Measurements from ENCODE around the gene GBX1. TPM values are rescaled to one million over a fixed set of nuclear protein-coding genes. Genes with fewer than 3 reads are reported as not detected.

GBX1 gene
- polyA plus RNA-seq, 1 donor (not counting 4 experiments of a cell fraction or from before 2014, with no cell fraction given), result not detected

DNA sequence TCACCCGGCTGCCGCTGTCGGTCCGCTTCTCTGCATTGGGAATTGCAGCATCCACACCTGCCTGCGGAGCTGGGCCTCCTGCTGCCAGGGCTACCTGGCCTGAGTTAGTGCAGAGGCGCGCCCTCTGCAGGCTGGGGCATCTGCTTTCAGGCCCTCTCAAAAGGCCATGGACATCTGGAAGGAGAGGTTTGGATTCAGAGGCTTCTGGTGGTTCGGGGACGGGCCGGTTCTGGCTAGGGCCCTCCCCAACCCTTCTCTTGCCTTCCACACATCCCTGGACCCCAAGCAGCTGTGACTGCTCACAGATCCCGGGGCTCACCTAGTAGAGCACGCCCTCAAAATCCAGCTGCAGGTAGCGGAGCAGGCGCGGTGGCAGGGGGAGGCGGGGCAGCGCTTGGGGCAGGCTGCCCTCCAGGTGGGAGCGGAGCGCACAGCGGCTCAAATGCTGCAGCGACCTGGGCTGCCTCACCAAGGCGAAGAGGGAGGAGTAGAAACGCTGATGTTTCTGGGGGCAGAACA lies 8.4 kb upstream of the GBX1 start:
- TF ChIP-seq, protein P1, sequence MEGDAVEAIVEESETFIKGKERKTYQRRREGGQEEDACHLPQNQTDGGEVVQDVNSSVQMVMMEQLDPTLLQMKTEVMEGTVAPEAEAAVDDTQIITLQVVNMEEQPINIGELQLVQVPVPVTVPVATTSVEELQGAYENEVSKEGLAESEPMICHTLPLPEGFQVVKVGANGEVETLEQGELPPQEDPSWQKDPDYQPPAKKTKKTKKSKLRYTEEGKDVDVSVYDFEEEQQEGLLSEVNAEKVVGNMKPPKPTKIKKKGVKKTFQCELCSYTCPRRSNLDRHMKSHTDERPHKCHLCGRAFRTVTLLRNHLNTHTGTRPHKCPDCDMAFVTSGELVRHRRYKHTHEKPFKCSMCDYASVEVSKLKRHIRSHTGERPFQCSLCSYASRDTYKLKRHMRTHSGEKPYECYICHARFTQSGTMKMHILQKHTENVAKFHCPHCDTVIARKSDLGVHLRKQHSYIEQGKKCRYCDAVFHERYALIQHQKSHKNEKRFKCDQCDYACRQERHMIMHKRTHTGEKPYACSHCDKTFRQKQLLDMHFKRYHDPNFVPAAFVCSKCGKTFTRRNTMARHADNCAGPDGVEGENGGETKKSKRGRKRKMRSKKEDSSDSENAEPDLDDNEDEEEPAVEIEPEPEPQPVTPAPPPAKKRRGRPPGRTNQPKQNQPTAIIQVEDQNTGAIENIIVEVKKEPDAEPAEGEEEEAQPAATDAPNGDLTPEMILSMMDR (optimal IDR thresholded peaks at IDR 0.05 in 1 of 3, IDR thresholded peaks at IDR 0.05 in 1 of 3, conservative IDR thresholded peaks at IDR 0.05 in 1 of 3; ENCODE audit: extremely low read depth in 1 of 3, insufficient read depth in 2 of 3, low read length in 3 of 3), result peak; percentile 15 to 42 (median 25)
- TF ChIP-seq EZH2 (IDR thresholded peaks at IDR 0.05; ENCODE audit: low read length), result no peak
- FAIRE-seq (no peak), DNase-seq (ENCODE audit: low read depth, low spot score) (no peak)
- Histone ChIP-seq H3K27ac (ENCODE audit: control insufficient read depth, insufficient read depth, low read length) (no peak overlapping the region), H3K79me2 (ENCODE audit: control insufficient read depth, insufficient read depth, low read length) (no peaks in the 10 kb centered on the region), H3K9me3 (ENCODE audit: control insufficient read depth, low read depth, low read length) (no peaks in the 10 kb centered on the region), H3K4me2 (ENCODE audit: control insufficient read depth, extremely low read depth, insufficient read depth, low read depth, low read length) (no peak overlapping the region), H3K36me3 (ENCODE audit: control insufficient read depth in 2 of 2, extremely low read depth in 1 of 2, insufficient read depth in 2 of 2, low read length in 2 of 2) (no peaks in the 10 kb centered on the region), H3K9me1 (ENCODE audit: control insufficient read depth, extremely low read depth, insufficient read depth, low read length) (no peaks in the 10 kb centered on the region), H2AFZ (ENCODE audit: control insufficient read depth, low read length) (no peak overlapping the region), H4K20me1 (ENCODE audit: control insufficient read depth, extremely low read depth, insufficient read depth, low read length) (no peaks in the 10 kb centered on the region), H3K4me3 (ENCODE audit: control insufficient read depth in 2 of 3, extremely low read depth in 1 of 3, insufficient read depth in 2 of 3, low read depth in 1 of 3, low read length in 3 of 3) (peak overlapping the region in 1 of 3 experiments; percentile 24), H3K27me3 (ENCODE audit: control insufficient read depth, extremely low read depth, insufficient read depth, low read length) (peaks cover 31% of the 10 kb centered on the region), H3K4me1 (ENCODE audit: control insufficient read depth, extremely low read depth, insufficient read depth, low read length) (no peaks in the 10 kb centered on the region), H3K9ac (ENCODE audit: control insufficient read depth, extremely low read depth, insufficient read depth, low read length) (no peak overlapping the region)
- dilution Hi-C loops (cut with MboI; ENCODE audit: extremely low pct_ligation_motif_present, low sequenced_read_pairs), result no loop called here

DNA sequence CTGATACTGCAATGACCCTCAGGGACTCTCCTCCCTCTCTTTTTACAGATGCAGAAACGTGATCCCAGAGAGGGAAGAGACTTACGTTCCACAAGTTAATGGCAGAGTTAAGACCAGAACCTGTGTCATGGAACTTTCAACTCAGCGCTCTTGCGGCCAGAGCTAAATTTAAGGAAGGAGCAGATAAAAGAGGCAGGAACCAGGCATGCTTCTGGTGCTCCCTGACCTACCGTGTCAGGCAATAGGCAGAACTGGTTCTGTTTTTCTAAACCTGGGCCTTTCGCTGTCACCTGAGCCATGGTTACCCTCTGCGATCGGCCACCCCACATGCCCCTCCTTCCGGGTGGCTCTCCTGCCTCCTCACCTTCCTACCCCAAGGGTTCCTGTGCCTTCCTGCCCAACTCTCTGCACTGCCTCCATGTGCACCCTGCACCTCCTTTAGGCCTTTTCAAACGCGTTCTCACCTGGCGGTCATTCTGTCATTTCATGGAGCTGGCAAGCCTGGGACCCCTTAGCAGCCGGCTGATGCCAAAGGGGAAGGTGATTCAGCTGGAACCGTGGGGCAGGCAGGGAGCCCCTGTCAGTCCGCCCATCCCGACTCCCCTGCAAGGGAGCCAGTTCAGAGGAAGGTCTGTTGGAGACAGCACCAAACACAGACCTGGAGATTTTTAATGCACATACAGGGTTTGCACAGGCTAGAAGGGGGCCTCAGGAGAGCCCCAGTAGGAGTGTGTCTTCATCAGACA lies 7.7 kb upstream of the GBX1 start:
- TF ChIP-seq EZH2 (IDR thresholded peaks at IDR 0.05; ENCODE audit: low read length), result no peak
- TF ChIP-seq, protein P1 (optimal IDR thresholded peaks at IDR 0.05 in 1 of 3, IDR thresholded peaks at IDR 0.05 in 1 of 3, conservative IDR thresholded peaks at IDR 0.05 in 1 of 3; ENCODE audit: extremely low read depth in 1 of 3, insufficient read depth in 2 of 3, low read length in 3 of 3), result no peak
- dilution Hi-C loops (cut with MboI; ENCODE audit: extremely low pct_ligation_motif_present, low sequenced_read_pairs), result no loop called here
- no peaks in the 10 kb centered on the region for H3K79me2 ChIP-seq (ENCODE audit: control insufficient read depth, insufficient read depth, low read length)
- DNase-seq (ENCODE audit: low read depth, low spot score) (no peak), FAIRE-seq (no peak)
- H3K4me2 ChIP-seq (ENCODE audit: control insufficient read depth, extremely low read depth, insufficient read depth, low read depth, low read length), result no peak overlapping the region
- no peak overlapping the region for H3K27ac ChIP-seq (ENCODE audit: control insufficient read depth, insufficient read depth, low read length)
- no peak overlapping the region for H3K9ac ChIP-seq (ENCODE audit: control insufficient read depth, extremely low read depth, insufficient read depth, low read length)
- no peaks in the 10 kb centered on the region for H3K9me1 ChIP-seq (ENCODE audit: control insufficient read depth, extremely low read depth, insufficient read depth, low read length)
- H3K4me3 ChIP-seq (ENCODE audit: control insufficient read depth in 2 of 3, extremely low read depth in 1 of 3, insufficient read depth in 2 of 3, low read depth in 1 of 3, low read length in 3 of 3), result no peak overlapping the region
- H2AFZ ChIP-seq (ENCODE audit: control insufficient read depth, low read length), result no peak overlapping the region
- peaks cover 32% of the 10 kb centered on the region for H3K27me3 ChIP-seq (ENCODE audit: control insufficient read depth, extremely low read depth, insufficient read depth, low read length)
- H3K4me1 ChIP-seq (ENCODE audit: control insufficient read depth, extremely low read depth, insufficient read depth, low read length), result no peaks in the 10 kb centered on the region
- H3K9me3 ChIP-seq (ENCODE audit: control insufficient read depth, low read depth, low read length), result no peaks in the 10 kb centered on the region
- no peaks in the 10 kb centered on the region for H4K20me1 ChIP-seq (ENCODE audit: control insufficient read depth, extremely low read depth, insufficient read depth, low read length)
- H3K36me3 ChIP-seq (ENCODE audit: control insufficient read depth in 2 of 2, extremely low read depth in 1 of 2, insufficient read depth in 2 of 2, low read length in 2 of 2), result no peaks in the 10 kb centered on the region
